GM21576 (cell line): ENCODE results near the gene BSN.
A peak's percentile ranks its signal among the peaks of the same experiment; 100 is the strongest.
"Not testable (repeated sequence)": the region's sequence is repeated elsewhere in the genome, so short reads cannot be mapped to it uniquely, and the experiment has no call there.

Source experiments
- ATAC-seq: cut with Tn5 transposase; IDR thresholded peaks from one replicate; pipeline ENCODE4 v1.9.1; 2021; ENCODE audit warnings: mild to moderate bottlenecking, moderate library complexity; ENCODE audit not compliant: unreplicated experiment

BSN gene

GRCh38 chr3:49689908-49690624, 135.8 kb downstream of the BSN start:
- not testable (repeated sequence) for ATAC-seq

- not testable (repeated sequence) for ATAC-seq
Observed at GRCh38 chr3:49690856-49691255, 136.6 kb downstream of the BSN start.

GRCh38 chr3:49691481-49691880, 137.2 kb downstream of the BSN start:
- not testable (repeated sequence) for ATAC-seq

GRCh38 chr3:49694409-49695070, 140.3 kb downstream of the BSN start:
- ATAC-seq, result not testable (repeated sequence)

- ATAC-seq, result not testable (repeated sequence)
Observed at GRCh38 chr3:49695350-49696015, 141.2 kb downstream of the BSN start.

- ATAC-seq, result no peak
Observed at GRCh38 chr3:49699281-49699979, 145.2 kb downstream of the BSN start.

GRCh38 chr3:49700014-49700413, 145.7 kb downstream of the BSN start:
- ATAC-seq, result no peak

- ATAC-seq, result no peak
Observed at GRCh38 chr3:49700453-49701128, 146.3 kb downstream of the BSN start.

GRCh38 chr3:49701388-49702077, 147.3 kb downstream of the BSN start:
- ATAC-seq, result no peak

GRCh38 chr3:49702672-49703071, 148.4 kb downstream of the BSN start:
- ATAC-seq, result no peak

- ATAC-seq, result peak; percentile 58
Observed at GRCh38 chr3:49703443-49703927, 149.2 kb downstream of the BSN start.

- no peak for ATAC-seq
Observed at GRCh38 chr3:49703956-49704355, 149.7 kb downstream of the BSN start.

- ATAC-seq, result no peak
Observed at GRCh38 chr3:49704629-49705028, 150.4 kb downstream of the BSN start.

GRCh38 chr3:49705390-49705960, 151.2 kb downstream of the BSN start:
- no peak for ATAC-seq

- no peak for ATAC-seq
Observed at GRCh38 chr3:49706456-49707112, 152.3 kb downstream of the BSN start.

GRCh38 chr3:49707113-49707480, 152.8 kb downstream of the BSN start:
- no peak for ATAC-seq

GRCh38 chr3:49709852-49710251, 155.6 kb downstream of the BSN start:
- no peak for ATAC-seq

- ATAC-seq, result no peak
Observed at GRCh38 chr3:49711489-49711888, 157.2 kb downstream of the BSN start.

- ATAC-seq, result no peak
Observed at GRCh38 chr3:49712166-49712565, 157.9 kb downstream of the BSN start.
